Measurements from ENCODE around the gene KLHL5. TPM values are rescaled to one million over a fixed set of nuclear protein-coding genes. Genes with fewer than 3 reads are reported as not detected.

KLHL5 gene
- total RNA-seq, 1 donor from 2014 or later: 57.1 TPM

- H3K36me3 ChIP-seq (ENCODE audit: control insufficient read depth, insufficient read depth, low read length): no peaks in the 10 kb centered on the region
- H3K27me3 ChIP-seq (ENCODE audit: control insufficient read depth, insufficient read depth, low read length): no peaks in the 10 kb centered on the region
- TF ChIP-seq CTCF (IDR thresholded peaks at IDR 0.05; ENCODE audit: insufficient read depth, low read length, poor library complexity, severe bottlenecking): no peak
These were observed 1.4 kb downstream of the KLHL5 start for GRCh38 chr4:39063430-39063829.

GRCh38 chr4:39066371-39066770 lies 4.3 kb downstream of the KLHL5 start:
- no peaks in the 10 kb centered on the region for H3K27me3 ChIP-seq (ENCODE audit: control insufficient read depth, insufficient read depth, low read length)
- no peaks in the 10 kb centered on the region for H3K36me3 ChIP-seq (ENCODE audit: control insufficient read depth, insufficient read depth, low read length)
- no peak for DNase-seq (ENCODE audit: low read depth)
- no peak for TF ChIP-seq CTCF (IDR thresholded peaks at IDR 0.05; ENCODE audit: insufficient read depth, low read length, poor library complexity, severe bottlenecking)
- no peak overlapping the region for H3K4me3 ChIP-seq (ENCODE audit: low read depth, low read length)

More at GRCh38 chr4:39063430-39063829, 1.4 kb downstream of the KLHL5 start:
- DNase-seq (ENCODE audit: low read depth): no peak
- no peak overlapping the region for H3K4me3 ChIP-seq (ENCODE audit: low read depth, low read length)

GRCh38 chr4:39067031-39067430 lies 5.0 kb downstream of the KLHL5 start:
- Histone ChIP-seq H3K36me3 (ENCODE audit: control insufficient read depth, insufficient read depth, low read length) (no peaks in the 10 kb centered on the region), H3K4me3 (ENCODE audit: low read depth, low read length) (no peak overlapping the region), H3K27me3 (ENCODE audit: control insufficient read depth, insufficient read depth, low read length) (no peaks in the 10 kb centered on the region)
- no peak for DNase-seq (ENCODE audit: low read depth)
- no peak for TF ChIP-seq CTCF (IDR thresholded peaks at IDR 0.05; ENCODE audit: insufficient read depth, low read length, poor library complexity, severe bottlenecking)

- Histone ChIP-seq H3K27me3 (ENCODE audit: control insufficient read depth, insufficient read depth, low read length) (no peaks in the 10 kb centered on the region), H3K4me3 (ENCODE audit: low read depth, low read length) (no peak overlapping the region), H3K36me3 (ENCODE audit: control insufficient read depth, insufficient read depth, low read length) (no peaks in the 10 kb centered on the region)
- no peak for TF ChIP-seq CTCF (IDR thresholded peaks at IDR 0.05; ENCODE audit: insufficient read depth, low read length, poor library complexity, severe bottlenecking)
- DNase-seq (ENCODE audit: low read depth): no peak
These were observed 5.4 kb downstream of the KLHL5 start for GRCh38 chr4:39067451-39067850.

GRCh38 chr4:39068907-39069306 lies 6.9 kb downstream of the KLHL5 start:
- no peak overlapping the region for H3K4me3 ChIP-seq (ENCODE audit: low read depth, low read length)
- no peaks in the 10 kb centered on the region for H3K36me3 ChIP-seq (ENCODE audit: control insufficient read depth, insufficient read depth, low read length)
- DNase-seq (ENCODE audit: low read depth): no peak
- no peak for TF ChIP-seq CTCF (IDR thresholded peaks at IDR 0.05; ENCODE audit: insufficient read depth, low read length, poor library complexity, severe bottlenecking)
- H3K27me3 ChIP-seq (ENCODE audit: control insufficient read depth, insufficient read depth, low read length): no peaks in the 10 kb centered on the region

GRCh38 chr4:39078829-39079228 lies 16.8 kb downstream of the KLHL5 start:
- DNase-seq (ENCODE audit: low read depth): no peak
- no peak overlapping the region for H3K4me3 ChIP-seq (ENCODE audit: low read depth, low read length)
- H3K36me3 ChIP-seq (ENCODE audit: control insufficient read depth, insufficient read depth, low read length): no peaks in the 10 kb centered on the region
- no peaks in the 10 kb centered on the region for H3K27me3 ChIP-seq (ENCODE audit: control insufficient read depth, insufficient read depth, low read length)
- TF ChIP-seq CTCF (IDR thresholded peaks at IDR 0.05; ENCODE audit: insufficient read depth, low read length, poor library complexity, severe bottlenecking): no peak

Measured in kidney epithelial cell (primary cell).